OCI-LY1 (cell line): ENCODE results near the gene TNFAIP8L3.

Source experiments
- EZH2 ChIP-seq: fragments of 200-600 bp; sonication (generic), shearing (Covaris generic); IDR thresholded peaks from 2 replicates; pipeline ENCODE4 v1.8.0; 2017; ENCODE audit warnings: borderline replicate concordance, mixed run types, mild to moderate bottlenecking, antibody characterized with exemption, low read length, moderate library complexity, mixed read lengths
- TF ChIP-seq, protein P1 (sequence below): fragments of 200-600 bp; sonication (generic), shearing (Covaris generic); IDR thresholded peaks from 2 replicates; pipeline ENCODE4 v1.5.1; 2017; ENCODE audit warnings: mild to moderate bottlenecking, antibody characterized with exemption, low read length, moderate library complexity, mixed read lengths

- no peak for TF ChIP-seq EZH2
- TF ChIP-seq, protein P1, sequence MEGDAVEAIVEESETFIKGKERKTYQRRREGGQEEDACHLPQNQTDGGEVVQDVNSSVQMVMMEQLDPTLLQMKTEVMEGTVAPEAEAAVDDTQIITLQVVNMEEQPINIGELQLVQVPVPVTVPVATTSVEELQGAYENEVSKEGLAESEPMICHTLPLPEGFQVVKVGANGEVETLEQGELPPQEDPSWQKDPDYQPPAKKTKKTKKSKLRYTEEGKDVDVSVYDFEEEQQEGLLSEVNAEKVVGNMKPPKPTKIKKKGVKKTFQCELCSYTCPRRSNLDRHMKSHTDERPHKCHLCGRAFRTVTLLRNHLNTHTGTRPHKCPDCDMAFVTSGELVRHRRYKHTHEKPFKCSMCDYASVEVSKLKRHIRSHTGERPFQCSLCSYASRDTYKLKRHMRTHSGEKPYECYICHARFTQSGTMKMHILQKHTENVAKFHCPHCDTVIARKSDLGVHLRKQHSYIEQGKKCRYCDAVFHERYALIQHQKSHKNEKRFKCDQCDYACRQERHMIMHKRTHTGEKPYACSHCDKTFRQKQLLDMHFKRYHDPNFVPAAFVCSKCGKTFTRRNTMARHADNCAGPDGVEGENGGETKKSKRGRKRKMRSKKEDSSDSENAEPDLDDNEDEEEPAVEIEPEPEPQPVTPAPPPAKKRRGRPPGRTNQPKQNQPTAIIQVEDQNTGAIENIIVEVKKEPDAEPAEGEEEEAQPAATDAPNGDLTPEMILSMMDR, result no peak
Observed at GRCh38 chr15:51083641-51084166, 11.0 kb downstream of the TNFAIP8L3 start.
